D721Med (cell line): ENCODE measurements around the gene IDH3A.
"Not testable (repeated sequence)": the region's sequence is repeated elsewhere in the genome, so short reads cannot be mapped to it uniquely, and the experiment has no call there.

ENCODE experiments used
- DNase-seq: peaks from one replicate; pipeline ENCODE4 v3.0.0; 2011; ENCODE audit warnings: low spot score; ENCODE audit not compliant: insufficient read length
- FAIRE-seq: peaks from 2 replicates; lab custom pipeline; 2011; peaks lifted over from hg19 to GRCh38; lab: Jason Lieb, UNC
- CTCF ChIP-seq: IDR thresholded peaks from 2 replicates; pipeline ENCODE4 v1.5.1; 2012; ENCODE audit warnings: mild to moderate bottlenecking, control low read depth; ENCODE audit not compliant: insufficient read depth; ENCODE audit errors: missing control alignments

The IDH3A gene

GRCh38 chr15:78146425-78147154 lies 2.6 kb upstream of the IDH3A start:
- no peak for DNase-seq
- no peak for TF ChIP-seq CTCF
- no peak for FAIRE-seq

- no peak for DNase-seq
- FAIRE-seq, result no peak
- no peak for TF ChIP-seq CTCF
These were observed 1.6 kb upstream of the IDH3A start for GRCh38 chr15:78147566-78147965.

DNA sequence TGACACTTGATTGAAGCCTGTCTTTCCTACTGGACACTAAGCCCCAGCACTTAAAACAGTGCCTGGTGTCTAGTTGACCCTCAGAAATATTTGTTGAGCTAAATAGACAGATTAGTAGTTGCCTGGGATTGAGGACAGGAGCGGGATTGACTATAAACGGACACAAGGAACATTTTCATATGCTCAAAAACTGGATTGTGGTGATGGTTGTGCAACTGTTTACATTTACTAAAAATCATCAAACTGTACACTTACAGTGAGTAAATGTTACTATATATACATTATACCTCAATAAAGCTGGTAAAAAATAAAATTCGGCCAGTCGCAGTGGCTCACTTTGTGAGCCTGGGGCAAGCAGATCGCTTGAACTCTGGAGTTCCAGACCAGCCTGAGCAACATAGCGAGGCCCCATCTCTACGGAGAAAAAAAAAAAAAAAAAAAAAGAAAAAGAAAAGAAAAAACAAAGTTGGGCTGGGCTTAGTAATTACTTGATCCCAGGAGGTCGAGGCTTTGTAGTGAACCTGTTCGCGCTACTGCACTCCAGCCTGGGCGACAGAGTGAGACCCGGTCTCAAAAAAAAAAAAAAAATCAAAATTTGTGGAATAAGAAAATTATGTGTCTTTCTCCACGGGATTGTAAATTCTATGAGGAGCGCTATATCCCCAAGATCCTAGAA lies 632 bp upstream of the IDH3A start:
- TF ChIP-seq CTCF, result no peak
- DNase-seq (no peak), FAIRE-seq (no peak)

DNA sequence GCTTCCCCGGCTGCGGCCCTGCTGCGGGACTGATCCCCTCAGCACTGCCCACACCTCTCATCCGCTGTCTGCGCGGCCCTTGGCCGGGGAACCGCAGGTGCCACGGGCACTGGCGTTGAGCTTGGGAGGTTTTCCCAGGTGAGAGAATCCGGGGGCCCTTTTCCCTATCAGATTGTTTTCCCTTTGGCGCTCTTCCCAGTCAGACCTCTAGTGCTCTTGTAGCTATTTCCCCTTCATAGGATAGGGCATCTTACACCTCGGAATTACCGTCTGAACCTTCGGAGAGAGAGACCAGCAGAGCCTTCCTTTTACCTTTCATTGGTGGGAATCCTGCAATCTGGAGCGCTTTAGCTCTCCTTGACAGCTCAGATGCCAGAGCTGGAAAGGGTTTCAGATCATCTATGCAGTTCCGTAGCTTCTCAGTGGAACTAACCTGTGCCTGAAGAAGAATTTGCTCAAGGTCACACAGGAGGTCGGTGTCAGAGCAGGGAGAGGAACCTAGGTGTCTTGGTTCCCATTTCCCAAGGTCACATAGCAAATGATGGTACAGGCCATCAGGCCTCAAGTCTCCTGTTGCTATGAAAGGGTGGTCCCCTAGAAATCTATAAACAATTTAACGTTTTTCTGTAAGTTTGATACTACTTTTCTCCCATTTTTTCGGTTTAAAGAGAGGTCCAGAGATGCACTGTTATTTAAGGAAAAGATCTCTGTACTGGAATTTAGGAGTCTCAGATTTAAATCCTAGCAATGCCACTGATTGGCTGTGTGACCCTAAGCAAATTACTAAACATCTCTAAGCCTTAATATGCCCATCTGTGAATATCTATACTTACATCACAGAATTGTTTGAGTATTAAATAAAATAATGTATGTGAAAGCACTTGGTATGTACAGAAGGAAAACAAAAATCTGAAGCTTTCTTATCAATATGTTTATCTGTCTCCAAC lies 916 bp downstream of the IDH3A start:
- TF ChIP-seq CTCF, result no peak
- FAIRE-seq (no peak), DNase-seq (no peak)

GRCh38 chr15:78151075-78151474 lies 1.9 kb downstream of the IDH3A start:
- DNase-seq, result not testable (repeated sequence)

DNA sequence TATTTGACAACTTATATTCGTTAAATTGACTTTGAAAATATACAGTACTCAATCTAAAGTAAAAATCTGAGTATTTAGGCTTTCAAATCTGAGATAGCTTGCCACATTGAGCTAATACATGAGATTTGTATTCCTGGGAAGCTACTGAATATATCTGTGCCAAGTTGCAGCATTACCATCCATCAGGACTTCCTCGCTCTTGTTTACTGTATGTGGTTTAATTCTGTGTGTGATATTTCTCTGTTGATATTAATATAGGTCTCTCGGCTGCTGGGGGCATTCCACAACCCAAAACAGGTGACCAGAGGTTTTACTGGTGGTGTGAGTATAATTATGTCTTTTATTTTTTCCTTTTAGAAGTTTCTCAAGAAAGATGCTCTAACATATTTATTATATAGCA lies 5.8 kb downstream of the IDH3A start:
- TF ChIP-seq CTCF, result no peak
- FAIRE-seq (no peak), DNase-seq (no peak)

More at GRCh38 chr15:78151075-78151474, 1.9 kb downstream of the IDH3A start:
- not testable (repeated sequence) for FAIRE-seq

DNA sequence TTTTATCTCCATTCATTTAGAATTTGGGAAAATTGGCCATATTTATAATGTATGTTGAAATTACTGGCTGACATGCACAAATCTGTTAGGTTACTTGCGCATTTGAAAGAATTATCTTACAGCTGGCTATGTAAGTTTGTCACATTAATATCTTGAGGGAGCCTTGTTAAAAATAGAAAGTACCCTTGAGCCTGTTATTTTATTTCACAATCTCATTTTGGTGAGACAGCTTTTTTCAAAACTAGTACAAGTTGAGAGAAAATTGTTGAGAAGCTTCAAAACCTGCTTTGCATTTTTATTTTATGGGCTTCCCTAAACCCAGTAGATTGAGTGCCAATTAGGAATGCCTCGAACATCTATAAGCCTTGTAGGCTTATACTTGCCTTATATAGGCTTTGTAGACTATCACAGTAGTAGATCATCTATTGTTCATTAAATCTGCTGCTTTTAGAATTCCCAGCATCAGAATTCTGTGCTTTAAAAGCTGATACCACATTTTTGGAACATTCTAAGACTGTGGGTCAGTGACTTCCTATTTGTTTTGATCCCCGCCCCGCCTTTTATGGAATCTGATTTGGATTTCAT lies 6.3 kb downstream of the IDH3A start:
- no peak for TF ChIP-seq CTCF
- no peak for FAIRE-seq
- no peak for DNase-seq
